Panc1 (cell line): ENCODE measurements around the gene ZBTB14. TPM values are rescaled to one million over a fixed set of nuclear protein-coding genes. Genes with fewer than 3 reads are reported as not detected.

Experiments used
- ATAC-seq: fragments of 200-7000 bp; cut with Tn5 transposase; 2 replicates; pipeline ENCODE4 v1.9.1; 2020; ENCODE audit warnings: mild to moderate bottlenecking, moderate library complexity
- BruUV-seq: library from RNA; stranded (reverse); fragments of 400-500 nt; replicated peaks from 2 replicates; lab custom pipeline; 2021; lab: Mats Ljungman, UMichigan
- CTCF ChIA-PET: fragments of 300-600 bp; sonication (Branson Sonifier 250); formaldehyde crosslinking; loops from one replicate; lab custom pipeline; 2022; ENCODE audit warnings: antibody characterized with exemption; lab: Charles Lee
- POLR2A ChIA-PET: fragments of 300-600 bp; sonication (Branson Sonifier 250); formaldehyde crosslinking; loops from one replicate; lab custom pipeline; 2022; ENCODE audit warnings: antibody characterized with exemption; lab: Charles Lee
- DNase-seq: peaks from one replicate; pipeline ENCODE4 v3.0.0-alpha.2; 2010; ENCODE audit warnings: low read depth, low spot score
- H3K27ac ChIP-seq: 2 replicates; pipeline ENCODE4 v1.5.1; 2011; ENCODE audit warnings: mild to moderate bottlenecking, low read length, inconsistent platforms
- H3K27me3 ChIP-seq: fragments of 200-500 bp; sonication (Bioruptor generic); 2 replicates; pipeline ENCODE4 v1.6.0; 2014; ENCODE audit warnings: low read length, inconsistent platforms; ENCODE audit not compliant: control insufficient read depth, insufficient read depth
- H3K36me3 ChIP-seq: fragments of 200-500 bp; sonication (Bioruptor generic); 2 replicates; pipeline ENCODE4 v1.5.1; 2014; ENCODE audit warnings: inconsistent platforms, mild to moderate bottlenecking, low read length, moderate library complexity; ENCODE audit not compliant: control insufficient read depth, insufficient read depth
- H3K4me1 ChIP-seq: 2 replicates; pipeline ENCODE4 v1.5.1; 2011; ENCODE audit warnings: inconsistent platforms, mild to moderate bottlenecking, low read length, moderate library complexity; ENCODE audit not compliant: control insufficient read depth, insufficient read depth
- H3K4me3 ChIP-seq, 2 experiments: 2 replicates each; pipeline ENCODE4 v1.5.1; 2011 to 2012; ENCODE audit warnings: low read depth in 2 of 2, low read length in 2 of 2, mild to moderate bottlenecking in 2 of 2, inconsistent platforms in 1 of 2, moderate library complexity in 1 of 2
- H3K9me3 ChIP-seq: fragments of 200-500 bp; sonication (Bioruptor generic); 2 replicates; pipeline ENCODE4 v1.5.1; 2014; ENCODE audit warnings: low read depth, mild to moderate bottlenecking, inconsistent platforms, low read length, moderate library complexity; ENCODE audit not compliant: control insufficient read depth, insufficient read depth
- CTCF ChIP-seq: fragments of 450-650 bp; IDR thresholded peaks from 2 replicates; pipeline ENCODE4 v1.5.1; 2017; ENCODE audit warnings: mild to moderate bottlenecking
- POLR2AphosphoS5 ChIP-seq: IDR thresholded peaks from 2 replicates; pipeline ENCODE4 v1.6.1; 2012; ENCODE audit warnings: mild to moderate bottlenecking, low read depth, low read length, moderate library complexity
- REST ChIP-seq, 2 experiments: IDR thresholded peaks; 2 replicates each; pipeline ENCODE4 v1.6.1; 2011 to 2012; ENCODE audit warnings: low read depth in 2 of 2, control low read depth in 1 of 2, low read length in 1 of 2, mild to moderate bottlenecking in 1 of 2, moderate library complexity in 1 of 2; ENCODE audit not compliant: insufficient read depth in 1 of 2
- SIN3A ChIP-seq: IDR thresholded peaks from 2 replicates; pipeline ENCODE4 v1.6.1; 2012; ENCODE audit warnings: low read depth, mild to moderate bottlenecking, low read length, moderate library complexity, borderline replicate concordance; ENCODE audit not compliant: insufficient read depth
- TCF7L2 ChIP-seq: IDR thresholded peaks from 2 replicates; pipeline ENCODE4 v1.6.1; 2011; ENCODE audit warnings: mild to moderate bottlenecking, low read depth, low read length, inconsistent platforms
- in situ Hi-C: cut with HindIII; loops from 2 replicates; pipeline ENCODE4 v1.10.0; 2016; ENCODE audit warnings: low sequenced_read_pairs, low pct_unique_long_range_greater_than_20kb
- intact Hi-C: fragments of 100-400 bp; cut with micrococcal nuclease; formaldehyde crosslinking; loops from one replicate; pipeline ENCODE4 v1.10.0; 2022; ENCODE audit not compliant: unreplicated experiment
- total RNA-seq: library from RNA; stranded (reverse); gene quantifications from one replicate; pipeline ENCODE4 v1.2.1, GENCODE V29; 2021; ENCODE audit not compliant: unreplicated experiment

The ZBTB14 gene
- total RNA-seq, 1 experiment from 2014 or later: 12.6 TPM

- ATAC-seq (no peak), DNase-seq (no peak)
- CTCF ChIA-PET: no interaction called here
- Histone ChIP-seq H3K36me3 (no peaks in the 10 kb centered on the region), H3K4me3 (no peak overlapping the region), H3K27me3 (no peaks in the 10 kb centered on the region), H3K9me3 (no peaks in the 10 kb centered on the region), H3K27ac (no peak overlapping the region), H3K4me1 (no peaks in the 10 kb centered on the region)
- POLR2A ChIA-PET: no interaction called here
- intact Hi-C loops: no loop called here
- in situ Hi-C loops: no loop called here
- BruUV-seq: no TSS peak
- TF ChIP-seq REST (IDR thresholded peaks at IDR 0.05; ENCODE audit: insufficient read depth in 1 of 2, low read depth in 2 of 2, low read length in 1 of 2) (no peak), POLR2AphosphoS5 (no peak), CTCF (no peak), TCF7L2 (no peak), SIN3A (no peak)
These were observed 15.9 kb upstream of the ZBTB14 start for GRCh38 chr18:5311301-5311989.

- intact Hi-C loops: no loop called here
- ChIA-PET POLR2A (no interaction called here), CTCF (no interaction called here)
- TF ChIP-seq SIN3A (no peak), POLR2AphosphoS5 (no peak), TCF7L2 (no peak), REST (IDR thresholded peaks at IDR 0.05; ENCODE audit: insufficient read depth in 1 of 2, low read depth in 2 of 2, low read length in 1 of 2) (no peak), CTCF (no peak)
- no TSS peak for BruUV-seq
- ATAC-seq (no peak), DNase-seq (no peak)
- no peak overlapping the region for H3K27ac ChIP-seq
- H3K4me1 ChIP-seq: no peaks in the 10 kb centered on the region
- in situ Hi-C loops: no loop called here
- no peaks in the 10 kb centered on the region for H3K9me3 ChIP-seq
- H3K4me3 ChIP-seq: no peak overlapping the region
- no peaks in the 10 kb centered on the region for H3K27me3 ChIP-seq
- no peaks in the 10 kb centered on the region for H3K36me3 ChIP-seq
These were observed 14.5 kb upstream of the ZBTB14 start for GRCh38 chr18:5309888-5310470.
